ENCODE data around the gene CTXN3. TPM values are rescaled to one million over a fixed set of nuclear protein-coding genes. Genes with fewer than 3 reads are reported as not detected.

CTXN3 gene
- total RNA-seq, 1 donor, result not detected

GRCh38 chr5:127686424-127686823, 37.5 kb downstream of the CTXN3 start:
- no peak overlapping the region for H3K4me3 ChIP-seq (ENCODE audit: low read depth, low read length)
- no peak for TF ChIP-seq CTCF (IDR thresholded peaks at IDR 0.05; ENCODE audit: insufficient read depth, low read depth, low read length)
- DNase-seq (ENCODE audit: low read depth), result no peak

- no peak overlapping the region for H3K4me3 ChIP-seq (ENCODE audit: low read depth, low read length)
- TF ChIP-seq CTCF (IDR thresholded peaks at IDR 0.05; ENCODE audit: insufficient read depth, low read depth, low read length), result no peak
- no peak for DNase-seq (ENCODE audit: low read depth)
Observed at GRCh38 chr5:127694518-127695171, 45.8 kb downstream of the CTXN3 start.

GRCh38 chr5:127695346-127695745, 46.5 kb downstream of the CTXN3 start:
- no peak for TF ChIP-seq CTCF (IDR thresholded peaks at IDR 0.05; ENCODE audit: insufficient read depth, low read depth, low read length)
- H3K4me3 ChIP-seq (ENCODE audit: low read depth, low read length), result no peak overlapping the region
- DNase-seq (ENCODE audit: low read depth), result no peak

GRCh38 chr5:127696683-127697082, 47.8 kb downstream of the CTXN3 start:
- DNase-seq (ENCODE audit: low read depth), result peak; percentile 73
- TF ChIP-seq CTCF (IDR thresholded peaks at IDR 0.05; ENCODE audit: insufficient read depth, low read depth, low read length), result no peak

GRCh38 chr5:127697894-127698600, 49.2 kb downstream of the CTXN3 start:
- no peak for TF ChIP-seq CTCF (IDR thresholded peaks at IDR 0.05; ENCODE audit: insufficient read depth, low read depth, low read length)
- H3K4me3 ChIP-seq (ENCODE audit: low read depth, low read length), result no peak overlapping the region
- peak; percentile 68 for DNase-seq (ENCODE audit: low read depth)

More at GRCh38 chr5:127696683-127697082, 47.8 kb downstream of the CTXN3 start:
- no peak overlapping the region for H3K4me3 ChIP-seq (ENCODE audit: low read depth, low read length)

GRCh38 chr5:127699416-127699815, 50.5 kb downstream of the CTXN3 start:
- no peak overlapping the region for H3K4me3 ChIP-seq (ENCODE audit: low read depth, low read length)
- TF ChIP-seq CTCF (IDR thresholded peaks at IDR 0.05; ENCODE audit: insufficient read depth, low read depth, low read length), result no peak
- DNase-seq (ENCODE audit: low read depth), result peak; percentile 54
